K562 (cell line): ENCODE data around the gene PRR5. TPM values are rescaled to one million over a fixed set of nuclear protein-coding genes. Genes with fewer than 3 reads are reported as not detected.

ENCODE experiments used
- ADNP ChIP-seq: fragments of 200-800 bp; sonication (Bioruptor generic); IDR thresholded peaks from 2 replicates; pipeline ENCODE4 v1.6.1; 2016; ENCODE audit warnings: missing genetic modification characterization, missing compliant biosample characterization
- ARID4B ChIP-seq: sonication (generic); formaldehyde crosslinking; IDR thresholded peaks from 2 replicates; pipeline ENCODE4 v1.8.0; 2022; ENCODE audit warnings: mild to moderate bottlenecking, missing genetic modification reagents
- ATF6 ChIP-seq: sonication (generic); formaldehyde crosslinking; IDR thresholded peaks from 2 replicates; pipeline ENCODE4 v1.4.0; 2020; ENCODE audit warnings: mild to moderate bottlenecking, missing genetic modification reagents
- BRF1 ChIP-seq: IDR thresholded peaks from 3 replicates; pipeline ENCODE4 v1.6.1; 2011; ENCODE audit warnings: borderline replicate concordance, mild to moderate bottlenecking; ENCODE audit not compliant: insufficient read length; ENCODE audit errors: extremely low read depth
- FOS ChIP-seq: IDR thresholded peaks from 3 replicates; pipeline ENCODE4 v1.6.1; 2011; ENCODE audit not compliant: insufficient read length; ENCODE audit errors: extremely low read depth
- FOSL1 ChIP-seq: fragments of 200-800 bp; sonication (Bioruptor generic); conservative IDR thresholded peaks from 2 replicates; pipeline ENCODE4 v1.6.1; 2016; ENCODE audit warnings: missing genetic modification characterization, missing compliant biosample characterization
- MAZ ChIP-seq, 2 experiments: fragments of 450-650 bp in 1 of 2; sonication (generic) in 1 of 2; formaldehyde crosslinking; IDR thresholded peaks in 1 of 2; conservative IDR thresholded peaks in 1 of 2; 2 replicates each; pipeline versions ENCODE4 v1.4.0 to v1.5.0; 2020; ENCODE audit warnings: mild to moderate bottlenecking in 1 of 2, missing genetic modification reagents in 1 of 2
- NCOR1 ChIP-seq: fragments of 450-650 bp; IDR thresholded peaks from 2 replicates; pipeline ENCODE4 v1.6.1; 2016; ENCODE audit warnings: mild to moderate bottlenecking, moderate library complexity
- NKRF ChIP-seq: fragments of 450-650 bp; IDR thresholded peaks from 2 replicates; pipeline ENCODE4 v1.6.1; 2016; ENCODE audit warnings: borderline replicate concordance
- POLR2B ChIP-seq: fragments of 450-650 bp; IDR thresholded peaks from 2 replicates; pipeline ENCODE4 v1.6.1; 2018; ENCODE audit warnings: low read depth; ENCODE audit not compliant: partially characterized antibody
- RHOXF2B ChIP-seq: fragments of 250-450 bp; sonication (Bioruptor Pico); conservative IDR thresholded peaks from 2 replicates; pipeline ENCODE4 v1.5.1; 2021
- SRF ChIP-seq, 2 experiments: fragments of 250-450, 450-650 bp in 1 of 2; sonication (Bioruptor Pico) in 1 of 2; sonication (generic) in 1 of 2; formaldehyde crosslinking; IDR thresholded peaks; 2 replicates each; pipeline versions ENCODE4 v1.5.0 to v1.5.1; 2020 to 2022; ENCODE audit warnings: mild to moderate bottlenecking in 1 of 2, missing genetic modification reagents in 1 of 2
- TAF15 ChIP-seq: fragments of 200-400 bp; formaldehyde crosslinking; IDR thresholded peaks from 2 replicates; pipeline ENCODE4 v1.6.1; 2017; ENCODE audit warnings: mild to moderate bottlenecking, low read depth, low read length, moderate library complexity
- TAL1 ChIP-seq: fragments of 450-650 bp; IDR thresholded peaks from 2 replicates; pipeline ENCODE4 v1.6.1; 2016; ENCODE audit warnings: mild to moderate bottlenecking
- TCF3 ChIP-seq: sonication (generic); formaldehyde crosslinking; IDR thresholded peaks from 2 replicates; pipeline ENCODE4 v1.4.0; 2020; ENCODE audit warnings: mild to moderate bottlenecking, missing genetic modification reagents
- ZBTB12 ChIP-seq: fragments of 250-450 bp; sonication (Bioruptor Pico); IDR thresholded peaks from 2 replicates; pipeline ENCODE4 v1.4.0; 2020
- ZBTB8A ChIP-seq: fragments of 450-650 bp; IDR thresholded peaks from 2 replicates; pipeline ENCODE4 v1.6.1; 2018; ENCODE audit warnings: mild to moderate bottlenecking, moderate library complexity; ENCODE audit not compliant: partially characterized antibody
- ZBTB9 ChIP-seq: fragments of 450-650 bp; formaldehyde crosslinking; IDR thresholded peaks from 2 replicates; pipeline ENCODE4 v1.4.0; 2020; ENCODE audit warnings: mild to moderate bottlenecking, moderate library complexity
- polyA plus RNA-seq, 8 experiments: library from polyadenylated mRNA; depleted of rRNA in 4 of 8; stranded (reverse) in 5 of 8; unstranded in 3 of 8; fragments of >200 nt; fragmentation: Nextera tagmentation in 2 of 8; fragmentation: Illumina TruSeq in 1 of 8; extraction: Ambion mirVana in 2 of 8; extraction: Trizol in 1 of 8; gene quantifications; 2 replicates each; pipeline versions ENCODE4 v1.2.1 to v1.2.3, GENCODE V29; 2011 to 2014; ENCODE audit warnings: inconsistent platforms in 1 of 8, missing spikeins in 1 of 8
- total RNA-seq, 7 experiments: library from RNA; depleted of rRNA in 6 of 7; stranded (reverse); fragments of >200 nt in 6 of 7; fragmentation: Illumina TruSeq in 2 of 7; extraction: Trizol in 2 of 7; gene quantifications; 2 replicates each; pipeline versions ENCODE4 v1.2.1 to v1.2.3, GENCODE V29; 2011 to 2021; ENCODE audit warnings: low replicate concordance in 1 of 7

The PRR5 gene
- total and polyA plus RNA-seq, 9 of the 15 experiments (the other 6 are each of a cell fraction or from before 2014, with no cell fraction given): 0.13 to 21.0 (median 7.5) TPM

GRCh38 chr22:44689173-44689572 lies 12.8 kb upstream of the PRR5 start (continued):
- TF ChIP-seq TAF15 (no peak), ATF6 (CRISPR knock-in tag) (no peak), ARID4B (no peak), BRF1 (no peak), ADNP (no peak), FOSL1 (tag) (peak; percentile 87), NKRF (no peak), MAZ (CRISPR knock-in tag; conservative IDR thresholded peaks at IDR 0.05 in 1 of 2, IDR thresholded peaks at IDR 0.05 in 1 of 2) (no peak), RHOXF2B (no peak), ZBTB12 (CRISPR knock-in tag) (no peak), ZBTB9 (CRISPR knock-in tag) (no peak), FOS (peak; percentile 34), TAL1 (peak; percentile 56), POLR2B (no peak), TCF3 (CRISPR knock-in tag) (peak; percentile 80), SRF (CRISPR knock-in tag; IDR thresholded peaks at IDR 0.05) (no peak), ZBTB8A (no peak), NCOR1 (peak; percentile 29; the same call in 1 of the 2 replicates)
